GM12874 (cell line): ENCODE measurements around the gene TFDP1.

Experiments
- CTCF ChIP-seq: IDR thresholded peaks from 2 replicates; pipeline ENCODE4 v1.5.1; 2011; ENCODE audit warnings: low read depth, mild to moderate bottlenecking, control low read depth, low read length, moderate library complexity; ENCODE audit not compliant: insufficient read depth

TFDP1 gene

GRCh38 chr13:113551081-113552000 lies 33.2 kb upstream of the TFDP1 start:
- TF ChIP-seq CTCF, result no peak

DNA sequence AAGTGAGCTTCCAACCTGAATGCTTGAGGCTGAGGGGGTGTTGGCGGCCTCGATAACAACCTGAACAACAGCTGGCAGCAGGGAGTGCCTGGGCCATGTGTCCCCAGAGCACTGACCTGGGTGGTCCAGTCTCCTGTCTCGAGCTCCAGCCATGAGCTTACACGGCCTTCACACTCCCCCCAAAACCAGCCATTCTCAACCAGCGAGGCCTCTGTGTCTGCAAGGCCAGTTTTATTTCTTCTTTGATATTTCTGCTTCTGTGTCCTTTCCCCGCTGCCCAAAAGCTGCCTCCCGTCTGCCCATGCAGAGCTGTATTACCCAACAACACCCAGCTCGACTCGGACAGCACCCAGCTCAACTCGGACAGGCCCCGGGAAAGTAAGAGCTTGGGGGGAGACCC lies 32.5 kb upstream of the TFDP1 start:
- TF ChIP-seq CTCF, result no peak

DNA sequence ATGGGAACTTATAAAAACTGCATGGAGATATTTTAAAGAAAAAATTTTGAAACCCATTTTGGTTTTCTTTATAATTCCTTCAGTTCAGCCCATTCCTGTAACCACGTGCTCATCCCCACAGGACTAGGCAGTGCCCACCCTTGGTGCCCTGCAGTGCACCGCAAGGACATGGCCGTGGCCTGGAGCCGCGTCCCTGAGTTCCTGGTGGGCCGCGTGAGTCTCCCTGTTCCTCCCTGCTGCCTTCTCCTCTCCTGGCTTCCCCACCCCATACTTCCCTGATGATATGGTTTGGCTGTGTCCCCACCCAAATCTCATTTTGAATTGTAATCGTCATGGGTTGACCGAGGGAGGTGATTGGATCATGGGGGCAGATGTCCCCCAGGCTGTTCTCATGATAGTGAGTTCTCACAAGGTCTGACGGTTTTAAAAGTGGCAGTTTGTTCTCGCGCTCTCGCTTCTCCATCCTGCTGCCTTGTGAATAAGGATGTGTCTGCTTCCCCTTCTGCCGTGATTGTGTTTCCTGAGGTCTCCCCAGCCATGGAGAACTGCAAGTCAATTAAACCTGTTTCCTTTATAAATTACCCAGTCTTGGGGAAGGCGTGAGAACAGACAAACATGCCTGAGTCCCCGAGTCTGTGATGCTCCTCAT lies 31.6 kb upstream of the TFDP1 start:
- no peak for TF ChIP-seq CTCF

DNA sequence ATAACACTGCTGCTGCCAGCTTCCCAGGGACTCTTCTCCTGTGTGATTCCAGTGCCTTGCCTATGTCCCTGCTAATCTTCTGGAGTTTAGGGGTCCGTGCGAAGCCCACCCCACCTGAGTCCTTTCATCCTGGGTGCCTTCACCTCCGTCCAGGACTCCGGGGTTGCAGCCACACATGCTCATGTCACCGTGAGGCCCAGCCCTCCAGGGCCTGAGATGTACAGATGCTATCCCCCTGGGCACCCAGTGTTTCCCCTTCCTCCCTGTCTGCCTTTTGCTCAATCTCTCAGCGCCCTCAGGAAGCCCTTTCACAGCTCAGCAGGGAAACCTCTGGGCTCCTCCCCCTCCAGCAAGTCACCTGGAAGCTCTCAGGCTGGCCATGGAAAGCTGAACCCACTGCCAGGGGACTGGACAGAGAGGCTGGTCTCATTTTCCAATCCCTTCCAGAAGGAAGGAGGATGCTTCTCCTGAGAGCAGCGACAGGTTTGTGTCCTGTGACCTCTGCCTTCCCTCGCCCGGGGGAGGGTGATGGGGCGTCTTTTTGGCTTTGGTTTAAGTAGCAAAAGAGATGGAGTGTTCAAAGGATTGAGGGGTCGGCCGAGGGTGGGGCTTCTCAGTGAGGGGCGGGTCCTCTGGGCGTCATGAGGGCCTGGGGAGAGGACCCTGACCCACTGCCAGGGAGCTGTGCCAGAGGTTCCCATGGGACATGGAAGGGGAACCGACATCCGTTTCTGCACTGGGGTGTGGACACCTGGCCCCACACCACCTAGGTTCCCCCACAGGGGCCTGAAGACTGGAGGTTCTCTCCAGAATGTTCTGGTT lies 30.8 kb upstream of the TFDP1 start:
- no peak for TF ChIP-seq CTCF

DNA sequence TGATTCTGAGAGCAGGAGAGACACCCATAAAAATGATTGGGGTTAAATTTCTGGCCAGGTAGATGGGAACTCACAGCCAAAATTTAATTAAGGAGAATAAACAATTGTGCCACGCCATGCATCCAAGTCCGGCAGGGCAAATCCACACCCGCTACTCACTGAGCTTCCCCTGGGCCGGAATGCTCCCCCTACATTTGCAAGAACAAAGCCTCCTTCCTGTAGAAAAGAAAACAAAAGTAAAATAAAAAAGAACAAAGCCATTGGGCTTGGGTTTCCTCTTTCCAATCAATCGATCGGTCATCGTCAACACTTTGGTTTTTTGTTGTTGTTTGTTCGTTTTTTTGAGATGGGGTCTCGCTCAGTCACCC lies 30.2 kb upstream of the TFDP1 start:
- no peak for TF ChIP-seq CTCF

DNA sequence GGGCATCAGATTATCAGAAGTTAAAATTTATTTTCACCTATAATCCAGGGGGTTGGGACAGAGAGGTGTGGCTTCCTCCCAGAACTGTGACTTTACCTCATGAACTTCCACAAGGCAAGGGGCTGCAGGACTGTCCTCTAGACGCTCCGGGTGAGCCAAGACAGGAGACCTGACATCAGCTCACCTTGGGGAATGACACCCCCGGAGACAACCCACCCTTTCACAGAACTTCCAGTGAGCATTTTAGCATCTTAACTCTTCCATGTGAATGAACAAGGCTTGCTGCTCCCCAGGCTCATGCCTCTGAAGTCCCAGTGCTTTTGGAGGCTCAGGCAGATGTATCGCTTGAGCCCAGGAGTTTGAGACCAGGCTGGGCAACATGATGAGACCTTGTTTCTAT lies 29.4 kb upstream of the TFDP1 start:
- no peak for TF ChIP-seq CTCF

- no peak for TF ChIP-seq CTCF
Observed at GRCh38 chr13:113557013-113557412, 27.5 kb upstream of the TFDP1 start.
